CD4-positive, alpha-beta T cell (primary cell): ENCODE measurements around the gene RADIL. TPM values are rescaled to one million over a fixed set of nuclear protein-coding genes. Genes with fewer than 3 reads are reported as not detected.

Experiments
- ATAC-seq: fragments of 200-7000 bp; cut with Tn5 transposase; one replicate; pipeline ENCODE4 v1.10.0; 2022; ENCODE audit warnings: mild to moderate bottlenecking; ENCODE audit not compliant: poor library complexity
- CTCF ChIA-PET: fragments of 350-600 bp; sonication (Branson Sonifier 250); formaldehyde crosslinking; loops from one replicate; lab custom pipeline; 2021; ENCODE audit warnings: antibody characterized with exemption, inconsistent platforms; lab: Charles Lee
- POLR2A ChIA-PET: fragments of 350-600 bp; sonication (Branson Sonifier 250); formaldehyde crosslinking; loops from one replicate; lab custom pipeline; 2021; ENCODE audit warnings: antibody characterized with exemption, inconsistent platforms; lab: Charles Lee
- DNase-seq, 14 experiments: peaks; one replicate each; pipeline ENCODE4 v3.0.0-alpha.2; 2013 to 2020; ENCODE audit warnings: mixed read lengths in 2 of 14
- H3K27ac ChIP-seq, 2 donors: one replicate each; pipeline versions ENCODE4 v1.5.1 to v1.7.0; 2013; ENCODE audit warnings: low read length in 2 of 2, low read depth in 1 of 2, mild to moderate bottlenecking in 1 of 2
- H3K27me3 ChIP-seq, 2 experiments: 1 replicate in 1 of 2; 2 replicates in 1 of 2; pipeline versions ENCODE4 v1.6.1 to v1.7.0; 2013; ENCODE audit warnings: low read length in 2 of 2, control low read depth in 1 of 2, mild to moderate bottlenecking in 1 of 2, moderate library complexity in 1 of 2; ENCODE audit not compliant: insufficient read depth in 2 of 2, control insufficient read depth in 1 of 2
- H3K36me3 ChIP-seq: one replicate; pipeline ENCODE4 v1.6.1; 2013; ENCODE audit warnings: low read length, control low read depth; ENCODE audit not compliant: insufficient read depth
- H3K4me1 ChIP-seq: one replicate; pipeline ENCODE4 v1.6.1; 2013; ENCODE audit warnings: low read length, control low read depth; ENCODE audit not compliant: insufficient read depth
- H3K4me3 ChIP-seq: one replicate; pipeline ENCODE4 v1.5.1; 2013; ENCODE audit warnings: mild to moderate bottlenecking, low read length, moderate library complexity
- H3K9me3 ChIP-seq, 2 experiments: 1 replicate in 1 of 2; 2 replicates in 1 of 2; pipeline versions ENCODE4 v1.6.1 to v1.7.0; 2013; ENCODE audit warnings: low read length in 2 of 2, mild to moderate bottlenecking in 2 of 2, control low read depth in 1 of 2, moderate library complexity in 1 of 2; ENCODE audit not compliant: control insufficient read depth in 1 of 2, insufficient read depth in 1 of 2
- H3K27ac Mint-ChIP-seq: one replicate; pipeline ENCODE4 v1.8.0; 2020; ENCODE audit warnings: mixed read lengths
- H3K27me3 Mint-ChIP-seq: one replicate; pipeline ENCODE4 v1.8.0; 2021; ENCODE audit warnings: mixed read lengths
- H3K36me3 Mint-ChIP-seq: one replicate; pipeline ENCODE4 v1.8.0; 2021; ENCODE audit warnings: low read depth, mixed read lengths
- H3K4me1 Mint-ChIP-seq: one replicate; pipeline ENCODE4 v1.8.0; 2021; ENCODE audit warnings: low read depth, mixed read lengths
- H3K4me3 Mint-ChIP-seq: one replicate; pipeline ENCODE4 v1.8.0; 2020; ENCODE audit warnings: mild to moderate bottlenecking, mixed read lengths
- H3K9me3 Mint-ChIP-seq: one replicate; pipeline ENCODE4 v1.8.0; 2020; ENCODE audit warnings: mixed read lengths
- intact Hi-C, 2 experiments: fragments of 100-400 bp; cut with DNase I in 1 of 2; cut with micrococcal nuclease in 1 of 2; formaldehyde crosslinking; loops; one replicate each; pipeline versions ENCODE4 v1.15.1 to v1.9.0; 2023 to 2025; cut with DNase I, micrococcal nuclease
- total RNA-seq, 174 experiments: library from RNA in 2 of 174; stranded (reverse) in 2 of 174; gene quantifications; one replicate each; pipeline ENCODE4 v1.2.3 and lab custom pipeline; 2021 to 2026
- TF ChIP-seq, protein P1 (sequence below): fragments of 200-600 bp; IDR thresholded peaks from one replicate; pipeline ENCODE4 v1.8.0; 2022; ENCODE audit warnings: antibody characterized with exemption, mild to moderate bottlenecking

The RADIL gene
- total RNA-seq, 2 experiments from 2014 or later: not detected

- H3K27me3 Mint-ChIP-seq: no peaks in the 10 kb centered on the region
- H3K36me3 ChIP-seq: peaks cover 8% of the 10 kb centered on the region
- H3K4me3 Mint-ChIP-seq: no peak overlapping the region
- H3K27ac Mint-ChIP-seq: peak overlapping the region; percentile 58
- TF ChIP-seq, protein P1, sequence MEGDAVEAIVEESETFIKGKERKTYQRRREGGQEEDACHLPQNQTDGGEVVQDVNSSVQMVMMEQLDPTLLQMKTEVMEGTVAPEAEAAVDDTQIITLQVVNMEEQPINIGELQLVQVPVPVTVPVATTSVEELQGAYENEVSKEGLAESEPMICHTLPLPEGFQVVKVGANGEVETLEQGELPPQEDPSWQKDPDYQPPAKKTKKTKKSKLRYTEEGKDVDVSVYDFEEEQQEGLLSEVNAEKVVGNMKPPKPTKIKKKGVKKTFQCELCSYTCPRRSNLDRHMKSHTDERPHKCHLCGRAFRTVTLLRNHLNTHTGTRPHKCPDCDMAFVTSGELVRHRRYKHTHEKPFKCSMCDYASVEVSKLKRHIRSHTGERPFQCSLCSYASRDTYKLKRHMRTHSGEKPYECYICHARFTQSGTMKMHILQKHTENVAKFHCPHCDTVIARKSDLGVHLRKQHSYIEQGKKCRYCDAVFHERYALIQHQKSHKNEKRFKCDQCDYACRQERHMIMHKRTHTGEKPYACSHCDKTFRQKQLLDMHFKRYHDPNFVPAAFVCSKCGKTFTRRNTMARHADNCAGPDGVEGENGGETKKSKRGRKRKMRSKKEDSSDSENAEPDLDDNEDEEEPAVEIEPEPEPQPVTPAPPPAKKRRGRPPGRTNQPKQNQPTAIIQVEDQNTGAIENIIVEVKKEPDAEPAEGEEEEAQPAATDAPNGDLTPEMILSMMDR: no peak
- no peaks in the 10 kb centered on the region for H3K9me3 Mint-ChIP-seq
- H3K27me3 ChIP-seq: no peaks in the 10 kb centered on the region
- H3K9me3 ChIP-seq: no peaks in the 10 kb centered on the region
- ChIA-PET CTCF (no interaction called here), POLR2A (no interaction called here)
- peaks cover 26% of the 10 kb centered on the region for H3K4me1 Mint-ChIP-seq
- H3K36me3 Mint-ChIP-seq: peaks cover 23% of the 10 kb centered on the region
- H3K4me1 ChIP-seq: peaks cover 11% of the 10 kb centered on the region
- H3K27ac ChIP-seq: no peak overlapping the region
- no peak overlapping the region for H3K4me3 ChIP-seq
- no peak for ATAC-seq
- intact Hi-C loops: no loop called here
- no peak for DNase-seq
Observed at GRCh38 chr7:4770886-4771285, 112.6 kb downstream of the RADIL start.

- ChIA-PET CTCF (no interaction called here), POLR2A (no interaction called here)
- H3K27me3 ChIP-seq: no peaks in the 10 kb centered on the region
- peaks cover 8% of the 10 kb centered on the region for H3K36me3 ChIP-seq
- intact Hi-C loops: no loop called here
- TF ChIP-seq, protein P1: no peak
- DNase-seq (no peak), ATAC-seq (no peak)
- H3K9me3 Mint-ChIP-seq: no peaks in the 10 kb centered on the region
- peaks cover 13% of the 10 kb centered on the region for H3K36me3 Mint-ChIP-seq
- H3K4me3 Mint-ChIP-seq: no peak overlapping the region
- no peaks in the 10 kb centered on the region for H3K27me3 Mint-ChIP-seq
- H3K4me3 ChIP-seq: no peak overlapping the region
- H3K27ac ChIP-seq: no peak overlapping the region
- H3K4me1 ChIP-seq: peaks cover 8% of the 10 kb centered on the region
- peaks cover 14% of the 10 kb centered on the region for H3K4me1 Mint-ChIP-seq
- peak overlapping the region; percentile 58 for H3K27ac Mint-ChIP-seq
- no peaks in the 10 kb centered on the region for H3K9me3 ChIP-seq
Observed at GRCh38 chr7:4769761-4770160, 113.8 kb downstream of the RADIL start.

DNA sequence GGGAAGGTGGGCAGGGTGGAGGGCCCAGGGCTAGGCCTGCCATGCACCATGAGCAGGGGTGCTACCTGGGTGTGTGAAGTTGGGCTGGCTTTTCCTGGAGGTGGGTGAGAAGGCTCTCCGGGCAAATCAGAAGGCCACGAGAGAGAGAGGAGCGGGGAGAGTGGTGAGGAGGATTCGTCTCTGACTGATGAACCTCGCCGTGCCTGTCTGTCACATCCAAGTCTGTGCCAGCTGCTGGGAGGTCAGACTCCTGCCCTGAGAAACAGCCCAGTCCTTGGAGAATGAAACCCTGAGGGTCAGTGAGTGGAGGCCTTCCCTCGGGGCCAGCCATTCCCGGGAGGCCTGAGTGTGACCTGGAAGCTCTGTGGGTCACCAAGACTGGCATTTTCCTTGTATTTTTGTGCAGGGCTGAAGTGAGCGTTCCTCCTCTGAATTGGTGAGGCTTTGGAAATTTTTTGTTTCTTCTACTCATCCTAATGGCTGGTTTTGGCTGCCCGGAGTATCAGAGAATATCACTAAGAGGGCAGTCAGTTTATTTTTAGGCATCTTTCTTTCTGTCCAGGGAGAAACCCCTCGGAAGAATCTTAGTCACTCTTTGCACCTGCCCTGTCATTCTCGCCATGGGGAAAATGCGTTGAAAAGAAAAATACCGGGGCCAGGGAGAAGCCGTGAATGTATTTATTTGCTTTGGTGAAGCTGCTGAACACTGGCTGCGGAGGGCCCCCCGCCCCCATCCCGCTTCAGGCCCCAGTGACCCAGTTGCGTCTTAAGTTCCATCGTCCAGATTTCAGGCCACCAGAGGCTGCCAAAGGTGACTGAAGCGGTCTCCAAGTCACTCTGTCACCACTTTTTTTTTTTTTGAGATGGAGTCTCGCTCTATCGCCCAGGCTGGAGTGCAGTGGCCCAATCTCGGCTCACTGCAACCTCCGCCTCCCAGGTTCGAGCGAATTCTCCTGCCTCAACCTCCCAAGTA is 114.6 kb downstream of the RADIL start:
- Histone ChIP-seq H3K9me3 (no peaks in the 10 kb centered on the region), H3K27ac (no peak overlapping the region), H3K4me1 (no peaks in the 10 kb centered on the region), H3K36me3 (peaks cover 16% of the 10 kb centered on the region), H3K4me3 (no peak overlapping the region), H3K27me3 (no peaks in the 10 kb centered on the region)
- ChIA-PET CTCF (no interaction called here), POLR2A (no interaction called here)
- intact Hi-C loops: no loop called here
- H3K27ac Mint-ChIP-seq: no peak overlapping the region
- H3K36me3 Mint-ChIP-seq: peaks cover 13% of the 10 kb centered on the region
- H3K4me3 Mint-ChIP-seq: no peak overlapping the region
- ATAC-seq (no peak), DNase-seq (no peak)
- H3K4me1 Mint-ChIP-seq: peaks cover 6% of the 10 kb centered on the region
- TF ChIP-seq, protein P1: no peak
- H3K27me3 Mint-ChIP-seq: no peaks in the 10 kb centered on the region
- no peaks in the 10 kb centered on the region for H3K9me3 Mint-ChIP-seq
